Measurements from ENCODE around the gene ZNF14.
"Not testable (repeated sequence)": the region's sequence is repeated elsewhere in the genome, so short reads cannot be mapped to it uniquely, and the experiment has no call there.

Gene ZNF14

GRCh38 chr19:19686580-19686979 is 46.3 kb downstream of the ZNF14 start:
- no peak for DNase-seq

DNA sequence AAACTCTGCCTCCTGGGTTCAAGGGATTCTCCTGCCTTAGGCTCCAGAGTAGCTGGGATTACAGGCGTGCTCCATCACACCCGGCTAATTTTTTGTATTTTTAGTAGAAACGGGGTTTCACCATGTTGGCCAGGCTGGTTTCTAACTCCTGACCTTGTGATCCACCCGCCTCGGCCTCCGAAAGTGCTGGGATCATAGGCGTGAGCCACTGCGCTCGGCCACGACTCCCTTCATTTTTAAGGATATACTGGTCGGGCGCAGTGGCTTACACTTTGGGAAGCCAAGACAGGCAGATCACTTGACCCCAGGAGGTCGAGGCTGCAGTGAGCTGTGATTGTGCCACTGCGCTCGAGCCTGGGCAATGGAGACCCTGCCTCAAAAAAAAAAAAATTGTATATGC is 46.8 kb downstream of the ZNF14 start:
- not testable (repeated sequence) for DNase-seq

GRCh38 chr19:19679176-19680073 is 53.5 kb downstream of the ZNF14 start:
- DNase-seq: no peak

- no peak for DNase-seq
Observed at GRCh38 chr19:19677579-19677978, 55.3 kb downstream of the ZNF14 start.

DNA sequence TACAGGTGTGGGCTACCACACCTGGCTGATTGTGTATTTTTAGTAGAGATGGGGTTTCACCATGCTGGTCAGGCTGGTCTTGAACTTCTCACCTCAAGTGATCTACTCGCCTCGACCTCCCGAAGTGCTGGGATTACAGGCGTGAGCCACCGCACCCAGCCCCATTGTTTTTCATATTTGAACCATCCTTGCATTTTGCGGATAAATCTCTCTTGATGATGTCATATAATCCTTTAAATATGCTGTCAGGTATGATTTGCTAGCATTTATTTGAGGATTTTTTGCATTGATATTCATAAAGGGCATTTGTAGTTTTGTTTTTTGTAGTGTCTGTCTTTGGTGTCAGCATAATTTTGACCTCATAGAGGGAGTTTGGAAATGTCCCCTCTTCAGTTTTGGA is 58.6 kb downstream of the ZNF14 start:
- no peak for DNase-seq

DNA sequence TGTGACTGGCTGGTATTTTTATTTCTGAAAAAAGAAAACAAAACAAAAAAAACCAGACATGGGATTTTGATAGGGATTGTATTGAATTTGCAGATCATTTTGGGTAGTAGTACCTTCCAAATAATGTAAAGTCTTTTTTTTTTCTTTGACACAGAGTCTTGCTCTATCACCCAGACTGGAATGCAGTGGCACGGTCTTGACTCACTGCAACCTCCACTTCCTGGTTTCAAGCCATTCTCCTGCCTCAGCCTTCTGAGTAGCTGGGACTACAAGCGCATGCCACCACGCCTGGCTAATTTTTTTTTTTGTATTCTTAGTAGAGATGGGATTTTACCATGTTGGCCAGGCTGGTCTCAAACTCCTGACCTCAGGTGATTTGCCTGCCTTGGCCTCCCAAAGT is 60.1 kb downstream of the ZNF14 start:
- no peak for DNase-seq

DNA sequence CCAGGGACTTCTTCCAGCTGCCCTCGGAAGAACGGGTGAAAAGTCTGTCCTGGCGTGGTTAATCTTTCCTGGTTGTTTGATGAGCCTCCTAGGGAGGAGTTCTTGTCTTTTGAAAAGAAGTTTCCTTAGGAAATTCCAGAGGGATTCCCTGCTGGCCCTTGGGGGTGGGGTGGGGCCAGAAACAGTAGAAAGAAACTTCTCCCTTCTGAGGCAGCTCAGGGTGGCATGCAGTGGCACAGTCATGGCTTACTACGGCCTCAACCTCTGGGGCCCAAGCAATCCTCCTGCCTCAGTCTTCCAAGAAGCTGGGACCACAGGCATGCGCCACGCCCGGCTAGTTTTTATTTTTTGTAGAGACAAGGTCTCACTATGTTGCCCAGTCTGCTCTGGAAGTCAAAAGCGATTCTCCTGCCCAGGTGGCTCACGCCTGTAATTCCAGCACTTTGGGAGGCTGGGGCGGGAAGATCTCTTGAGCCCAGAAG is 62.8 kb downstream of the ZNF14 start:
- DNase-seq: no peak

DNA sequence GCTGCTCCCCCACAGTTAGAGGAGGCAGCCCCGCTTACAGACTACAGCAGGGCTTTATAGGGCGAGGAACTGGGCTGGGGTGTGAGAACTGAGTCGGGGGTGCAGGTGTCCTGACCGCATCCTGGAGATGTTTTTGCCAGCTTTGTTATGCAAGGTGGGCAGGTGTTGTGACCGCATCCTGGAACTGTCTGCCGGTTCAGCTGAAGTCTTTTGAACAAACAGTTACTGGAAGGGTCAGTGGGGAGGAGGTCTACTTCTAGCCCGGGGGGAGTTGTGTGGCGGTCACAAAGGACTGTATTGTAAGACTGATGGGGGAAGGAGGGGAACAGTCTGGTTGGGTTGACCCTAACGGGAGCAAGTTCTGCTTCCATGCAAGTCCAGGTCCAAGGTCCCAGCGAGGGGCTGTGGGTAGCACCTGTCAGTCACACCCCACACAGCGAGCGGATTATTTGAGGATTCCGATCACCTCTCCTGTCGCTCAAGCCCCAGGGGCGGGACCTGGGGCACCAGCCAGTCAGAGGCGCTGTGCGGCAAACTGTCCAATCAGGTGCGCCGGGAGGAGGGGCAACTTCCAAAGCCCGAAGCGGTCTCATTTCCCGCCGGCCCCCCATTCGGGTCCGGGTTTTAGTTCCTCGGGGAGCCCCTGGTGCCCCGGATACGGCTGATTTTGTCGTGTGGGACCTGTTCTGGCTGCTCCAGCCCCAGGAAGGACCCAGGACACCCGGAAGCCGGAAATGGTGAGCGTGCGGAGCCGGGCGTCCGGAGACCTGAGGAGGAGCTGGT is 64.5 kb downstream of the ZNF14 start, which contains the start of gene ZNF101:
Gene ZNF101 (plus strand): TSS at position 610 of the 783 bp plus-strand sequence. CDS start 125 bp downstream, at position 735.
- DNase-seq: peak; percentile 87

- DNase-seq: not testable (repeated sequence)
Observed at GRCh38 chr19:19665420-19665948, 67.4 kb downstream of the ZNF14 start.

- peak; percentile 99 for DNase-seq
Observed at GRCh38 chr19:19663256-19664120, 69.4 kb downstream of the ZNF14 start, which contains the start of gene ATP13A1. TSS of gene ATP13A1 (minus strand) at chr19:19663676. CDS start at chr19:19663666, 10 bp downstream.

- DNase-seq: peak; percentile 20
Observed at GRCh38 chr19:19662871-19663255, 70.0 kb downstream of the ZNF14 start.

GRCh38 chr19:19662344-19662743 is 70.6 kb downstream of the ZNF14 start:
- DNase-seq: no peak

DNA sequence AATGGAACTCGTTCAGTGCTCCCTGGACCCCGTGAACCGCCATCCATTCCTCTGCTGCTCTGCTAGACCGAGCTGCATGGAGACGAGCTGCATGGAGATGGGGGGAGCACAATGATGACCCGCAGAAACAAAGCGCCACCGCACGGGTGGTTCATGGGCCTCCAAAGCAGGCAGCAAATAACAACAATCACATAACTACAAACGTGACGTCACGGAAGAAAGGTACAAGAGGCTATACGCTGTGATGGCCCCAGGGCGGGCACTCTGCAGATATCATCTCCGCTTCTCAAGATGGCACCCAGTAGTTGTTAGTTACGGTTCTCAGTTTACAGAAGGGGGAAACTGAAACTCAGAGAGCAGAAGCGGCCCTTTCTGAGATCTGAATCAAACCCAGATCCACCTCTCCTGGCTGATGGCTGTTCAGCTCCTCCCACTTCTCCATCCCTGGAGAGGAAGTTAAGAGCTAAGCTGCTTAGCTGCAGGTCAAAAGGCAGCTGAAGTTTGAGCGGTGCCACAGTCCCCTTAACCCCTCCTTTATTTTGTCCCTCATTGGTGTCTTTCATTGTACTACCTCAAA is 71.1 kb downstream of the ZNF14 start:
- no peak for DNase-seq

GRCh38 chr19:19661141-19661674 is 71.7 kb downstream of the ZNF14 start:
- no peak for DNase-seq

Data from kidney glomerular epithelial cell (primary cell).